ENCODE data around the gene JKAMP.

DNA sequence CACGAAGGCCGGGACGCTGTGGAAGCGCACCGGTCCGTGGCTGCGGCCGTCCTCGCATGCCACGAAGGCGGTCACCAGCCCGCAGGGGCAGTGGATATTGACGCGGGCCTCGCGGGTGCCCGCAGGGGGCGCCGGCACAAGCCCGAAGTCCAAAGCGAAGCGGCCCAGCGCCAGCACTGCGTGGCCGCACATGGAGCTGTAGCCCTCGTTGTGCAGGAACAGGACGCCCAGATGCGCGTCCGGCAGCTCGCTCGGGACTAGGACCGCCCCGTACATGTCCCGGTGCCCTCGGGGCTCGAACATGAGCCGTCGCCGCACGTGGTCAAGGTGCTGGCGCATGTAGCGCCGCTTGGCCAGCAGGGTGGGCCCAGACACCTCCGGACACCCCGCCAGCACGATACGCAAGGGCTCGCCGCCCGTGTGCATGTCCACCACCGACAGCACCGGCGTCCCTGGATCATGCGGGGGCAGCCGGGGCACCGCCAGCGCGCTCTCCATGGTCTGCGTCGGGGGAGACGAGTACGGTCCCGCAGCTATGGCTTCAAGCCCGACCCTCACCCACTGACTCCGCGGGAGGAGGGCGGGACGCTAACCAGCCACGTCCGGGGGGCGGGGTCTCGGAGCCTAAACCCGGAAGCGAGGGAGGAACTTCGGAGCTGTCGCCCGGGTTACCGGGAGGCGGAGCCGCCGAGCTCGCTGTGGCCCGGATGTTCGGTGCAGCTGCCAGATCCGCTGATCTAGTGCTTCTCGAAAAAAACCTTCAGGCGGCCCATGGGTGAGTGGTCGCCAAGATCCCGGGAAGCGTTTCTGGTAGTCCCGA, at the start of gene JKAMP, which contains the start of gene L3HYPDH:
- TF ChIP-seq, protein P1, sequence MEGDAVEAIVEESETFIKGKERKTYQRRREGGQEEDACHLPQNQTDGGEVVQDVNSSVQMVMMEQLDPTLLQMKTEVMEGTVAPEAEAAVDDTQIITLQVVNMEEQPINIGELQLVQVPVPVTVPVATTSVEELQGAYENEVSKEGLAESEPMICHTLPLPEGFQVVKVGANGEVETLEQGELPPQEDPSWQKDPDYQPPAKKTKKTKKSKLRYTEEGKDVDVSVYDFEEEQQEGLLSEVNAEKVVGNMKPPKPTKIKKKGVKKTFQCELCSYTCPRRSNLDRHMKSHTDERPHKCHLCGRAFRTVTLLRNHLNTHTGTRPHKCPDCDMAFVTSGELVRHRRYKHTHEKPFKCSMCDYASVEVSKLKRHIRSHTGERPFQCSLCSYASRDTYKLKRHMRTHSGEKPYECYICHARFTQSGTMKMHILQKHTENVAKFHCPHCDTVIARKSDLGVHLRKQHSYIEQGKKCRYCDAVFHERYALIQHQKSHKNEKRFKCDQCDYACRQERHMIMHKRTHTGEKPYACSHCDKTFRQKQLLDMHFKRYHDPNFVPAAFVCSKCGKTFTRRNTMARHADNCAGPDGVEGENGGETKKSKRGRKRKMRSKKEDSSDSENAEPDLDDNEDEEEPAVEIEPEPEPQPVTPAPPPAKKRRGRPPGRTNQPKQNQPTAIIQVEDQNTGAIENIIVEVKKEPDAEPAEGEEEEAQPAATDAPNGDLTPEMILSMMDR (IDR thresholded peaks at IDR 0.05) = peak; percentile 22 to 53 (median 40)
- TF ChIP-seq POLR2A (IDR thresholded peaks at IDR 0.05) = peak in 3 of 4 donors; percentile 63 to 89 (median 66)
